HepG2 (cell line): ENCODE measurements around the gene SOWAHA. TPM values are rescaled to one million over a fixed set of nuclear protein-coding genes. Genes with fewer than 3 reads are reported as not detected.

Source experiments
- ATAC-seq: fragments of 200-7000 bp; cut with Tn5 transposase; 3 replicates; pipeline ENCODE4 v1.9.1; 2020; ENCODE audit warnings: mild to moderate bottlenecking, moderate library complexity
- BruUV-seq: library from RNA; stranded (reverse); fragments of 400-500 nt; replicated peaks from 2 replicates; lab custom pipeline; 2021; lab: Mats Ljungman, UMichigan
- CTCF ChIA-PET: fragments of 300-600 bp; formaldehyde crosslinking; extraction: SDS; loops from one replicate; lab custom pipeline; 2021; ENCODE audit warnings: low total read pairs, inconsistent platforms, low intra/inter-chr PET ratio; lab: Yijun Ruan, JAX
- POLR2A ChIA-PET: fragments of 350-600 bp; sonication (Branson Sonifier 250); formaldehyde crosslinking; loops from one replicate; lab custom pipeline; 2020; ENCODE audit warnings: antibody characterized with exemption, inconsistent platforms; lab: Yijun Ruan, JAX
- DNase-seq: peaks from one replicate; pipeline ENCODE4 v3.0.0-alpha.2; 2015; ENCODE audit warnings: low spot score
- FAIRE-seq: peaks from 3 replicates; lab custom pipeline; 2011; peaks lifted over from hg19 to GRCh38; lab: Jason Lieb, UNC
- H2AFZ ChIP-seq: one replicate; pipeline ENCODE4 v1.6.1; 2011; ENCODE audit warnings: low read length, inconsistent platforms
- H3K27ac ChIP-seq: fragments of 300-600 bp; 3 replicates; pipeline ENCODE4 v1.8.0; 2011; ENCODE audit warnings: mixed run types, mild to moderate bottlenecking, mixed read lengths, low read length, inconsistent platforms; ENCODE audit not compliant: insufficient read depth; ENCODE audit errors: extremely low read length
- H3K27me3 ChIP-seq, 2 experiments: fragments of 200-600 bp in 1 of 2; 2 replicates in 1 of 2; 3 replicates in 1 of 2; pipeline versions ENCODE4 v1.6.0 to v1.8.0; 2011; ENCODE audit warnings: low read length in 2 of 2, mild to moderate bottlenecking in 2 of 2, moderate library complexity in 2 of 2, inconsistent platforms in 1 of 2; ENCODE audit not compliant: insufficient read depth in 2 of 2, control insufficient read depth in 1 of 2
- H3K36me3 ChIP-seq, 2 experiments: fragments of 200-600 bp in 1 of 2; replicated peaks in 1 of 2; 2 replicates in 1 of 2; 3 replicates in 1 of 2; pipeline versions ENCODE4 v1.5.1 to v1.8.0; 2011; ENCODE audit warnings: low read length in 2 of 2, inconsistent platforms in 1 of 2; ENCODE audit not compliant: insufficient read depth in 2 of 2, control insufficient read depth in 1 of 2
- H3K4me1 ChIP-seq: 2 replicates; pipeline ENCODE4 v1.5.1; 2012; ENCODE audit warnings: low read length, inconsistent platforms; ENCODE audit not compliant: insufficient read depth
- H3K4me2 ChIP-seq: 2 replicates; pipeline ENCODE4 v1.6.0; 2011; ENCODE audit warnings: low read depth, low read length, inconsistent platforms
- H3K4me3 ChIP-seq, 3 experiments: fragments of 200-600 bp in 1 of 3; sonication (generic), shearing (Covaris generic) in 1 of 3; replicated peaks in 1 of 3; 2 replicates each; pipeline ENCODE4 v1.5.1; 2011 to 2016; ENCODE audit warnings: low read length in 3 of 3, inconsistent platforms in 2 of 3, low read depth in 2 of 3, mild to moderate bottlenecking in 2 of 3, control low read depth in 1 of 3, mixed read lengths in 1 of 3; ENCODE audit not compliant: insufficient read depth in 1 of 3
- H3K79me2 ChIP-seq: one replicate; pipeline ENCODE4 v1.6.1; 2011; ENCODE audit warnings: low read length, inconsistent platforms; ENCODE audit not compliant: insufficient read depth
- H3K9ac ChIP-seq: 2 replicates; pipeline ENCODE4 v1.6.0; 2011; ENCODE audit warnings: mild to moderate bottlenecking, low read depth, low read length, inconsistent platforms; ENCODE audit not compliant: insufficient read depth
- H3K9me3 ChIP-seq: 2 replicates; pipeline ENCODE4 v1.5.1; 2012; ENCODE audit warnings: mild to moderate bottlenecking, low read length
- H4K20me1 ChIP-seq: 2 replicates; pipeline ENCODE4 v1.6.0; 2011; ENCODE audit warnings: inconsistent platforms, mild to moderate bottlenecking, low read length, moderate library complexity; ENCODE audit not compliant: insufficient read depth
- FIP1L1 ChIP-seq: fragments of 200-400 bp; formaldehyde crosslinking; IDR thresholded peaks from 2 replicates; pipeline ENCODE4 v1.6.1; 2018; ENCODE audit warnings: low read depth, mild to moderate bottlenecking, low read length, moderate library complexity, borderline replicate concordance; ENCODE audit not compliant: insufficient read depth
- HDAC2 ChIP-seq: sonication (generic); formaldehyde crosslinking; IDR thresholded peaks from 2 replicates; pipeline ENCODE4 v1.4.0; 2020; ENCODE audit warnings: missing genetic modification reagents
- REL ChIP-seq: sonication (generic); formaldehyde crosslinking; conservative IDR thresholded peaks from 2 replicates; pipeline ENCODE4 v1.8.0; 2022; ENCODE audit warnings: mild to moderate bottlenecking, missing genetic modification reagents, moderate library complexity
- SMAD3 ChIP-seq: sonication (generic); formaldehyde crosslinking; IDR thresholded peaks from 2 replicates; pipeline ENCODE4 v1.4.0; 2020; ENCODE audit warnings: missing genetic modification reagents
- THYN1 ChIP-seq: sonication (generic); formaldehyde crosslinking; IDR thresholded peaks from 2 replicates; pipeline ENCODE4 v1.8.1; 2023; ENCODE audit warnings: low read depth, mild to moderate bottlenecking, moderate library complexity, missing genetic modification reagents, borderline replicate concordance
- ZFP41 ChIP-seq: sonication (generic); formaldehyde crosslinking; IDR thresholded peaks from 2 replicates; pipeline ENCODE4 v1.4.0; 2020; ENCODE audit warnings: mild to moderate bottlenecking, missing genetic modification reagents, borderline replicate concordance
- ZFYVE20 ChIP-seq: sonication (generic); formaldehyde crosslinking; IDR thresholded peaks from 2 replicates; pipeline ENCODE4 v1.8.0; 2023; ENCODE audit warnings: low read depth, mild to moderate bottlenecking, moderate library complexity, missing genetic modification reagents, borderline replicate concordance
- ZNF12 ChIP-seq: sonication (generic); formaldehyde crosslinking; IDR thresholded peaks from 2 replicates; pipeline ENCODE4 v1.5.0; 2020; ENCODE audit warnings: missing genetic modification reagents
- ZNF292 ChIP-seq: sonication (generic); formaldehyde crosslinking; IDR thresholded peaks from 2 replicates; pipeline ENCODE4 v1.8.1; 2022; ENCODE audit warnings: mild to moderate bottlenecking, low read depth, missing genetic modification reagents, borderline replicate concordance
- ZNF775 ChIP-seq: sonication (generic); formaldehyde crosslinking; IDR thresholded peaks from 2 replicates; pipeline ENCODE4 v1.4.0; 2020; ENCODE audit warnings: missing genetic modification reagents, mild to moderate bottlenecking, moderate library complexity, borderline replicate concordance
- in situ Hi-C: cut with HindIII; loops from 2 replicates; pipeline ENCODE4 v1.10.0; 2017; ENCODE audit warnings: low pct_unique_long_range_greater_than_20kb; ENCODE audit not compliant: extremely low pct_ligation_motif_present
- intact Hi-C: fragments of 100-400 bp; cut with micrococcal nuclease; formaldehyde crosslinking; loops from one replicate; pipeline ENCODE4 v1.10.0; 2022; ENCODE audit not compliant: unreplicated experiment
- polyA plus RNA-seq, 8 experiments: library from polyadenylated mRNA; depleted of rRNA in 3 of 8; stranded (reverse) in 7 of 8; unstranded in 1 of 8; fragments of >200 nt; fragmentation: Illumina TruSeq in 4 of 8; extraction: Trizol in 4 of 8; gene quantifications; 2 replicates each; pipeline versions ENCODE4 v1.2.1 to v1.2.3, GENCODE V29; 2011 to 2016; ENCODE audit warnings: low read depth in 4 of 8, missing spikeins in 1 of 8, mixed read lengths in 1 of 8; ENCODE audit not compliant: insufficient read depth in 1 of 8
- total RNA-seq, 5 experiments: library from RNA; depleted of rRNA; stranded (reverse); fragments of >200 nt; fragmentation: Illumina TruSeq; extraction: Trizol; gene quantifications; 2 replicates each; pipeline ENCODE4 v1.2.3, GENCODE V29; 2016; ENCODE audit warnings: low read depth in 1 of 5
- TF ChIP-seq, protein P1 (sequence below): IDR thresholded peaks from 2 replicates; pipeline ENCODE4 v1.6.1; 2016; ENCODE audit warnings: missing biosample characterization, missing genetic modification reagents, low read depth
- TF ChIP-seq, protein P2 (sequence below): sonication (generic); formaldehyde crosslinking; conservative IDR thresholded peaks from 2 replicates; pipeline ENCODE4 v1.8.1; 2023; ENCODE audit warnings: missing genetic modification reagents
- TF ChIP-seq, protein P3 (sequence below): sonication (generic); formaldehyde crosslinking; IDR thresholded peaks from 2 replicates; pipeline ENCODE4 v1.8.1; 2023; ENCODE audit warnings: mild to moderate bottlenecking, moderate library complexity, missing genetic modification reagents

The SOWAHA gene
- total and polyA plus RNA-seq, 2 of the 13 experiments (the other 11 are each of a cell fraction or from before 2014, with no cell fraction given), result 0.95 to 1.9 TPM

DNA sequence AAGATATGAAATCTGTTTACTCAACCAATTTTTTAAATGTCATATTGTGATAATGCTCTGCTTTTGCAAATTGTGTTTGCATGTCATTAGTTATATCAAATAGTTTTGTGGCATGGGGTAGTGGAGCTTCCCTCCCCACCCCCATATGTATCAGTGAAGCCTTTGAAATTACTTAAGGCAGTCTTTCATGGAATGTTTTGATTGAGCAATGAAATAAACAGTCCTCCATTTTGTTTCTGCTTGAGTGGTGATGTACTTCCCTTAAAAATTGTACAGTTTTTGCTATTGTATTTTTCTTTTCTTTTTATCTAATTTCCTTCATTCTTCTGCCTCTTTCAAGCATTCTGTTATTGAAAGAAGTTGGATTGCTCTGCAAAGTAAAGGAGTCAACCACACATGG, 3.5 kb downstream of the SOWAHA start:
- no peak overlapping the region for H3K4me3 ChIP-seq
- H3K9me3 ChIP-seq, result no peaks in the 10 kb centered on the region
- no peaks in the 10 kb centered on the region for H3K36me3 ChIP-seq
- H4K20me1 ChIP-seq, result no peaks in the 10 kb centered on the region
- no peak for DNase-seq
- no peak for TF ChIP-seq ZFP41
- no peak for TF ChIP-seq ZNF12 (CRISPR knock-in tag)
- TF ChIP-seq HDAC2 (CRISPR knock-in tag), result no peak
- no peak for TF ChIP-seq ZNF292
- TF ChIP-seq, protein P1, sequence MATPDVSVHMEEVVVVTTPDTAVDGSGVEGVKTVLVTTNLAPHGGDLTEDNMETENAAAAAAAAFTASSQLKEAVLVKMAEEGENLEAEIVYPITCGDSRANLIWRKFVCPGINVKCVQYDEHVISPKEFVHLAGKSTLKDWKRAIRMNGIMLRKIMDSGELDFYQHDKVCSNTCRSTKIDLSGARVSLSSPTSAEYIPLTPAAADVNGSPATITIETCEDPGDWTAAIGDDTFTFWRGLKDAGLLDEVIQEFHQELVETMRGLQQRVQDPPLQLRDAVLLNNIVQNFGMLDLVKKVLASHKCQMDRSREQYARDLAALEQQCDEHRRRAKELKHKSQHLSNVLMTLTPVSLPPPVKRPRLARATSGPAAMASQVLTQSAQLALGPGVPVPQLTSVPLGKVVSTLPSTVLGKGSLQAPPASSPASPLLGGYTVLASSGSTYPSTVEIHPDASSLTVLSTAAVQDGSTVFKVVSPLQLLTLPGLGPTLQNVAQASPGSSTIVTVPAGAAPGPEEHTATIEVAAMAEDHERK (CRISPR knock-in tag), result no peak
- TF ChIP-seq REL (CRISPR knock-in tag), result no peak
- TF ChIP-seq FIP1L1, result no peak
- no peak for TF ChIP-seq ZFYVE20 (CRISPR knock-in tag)
- TF ChIP-seq, protein P2, sequence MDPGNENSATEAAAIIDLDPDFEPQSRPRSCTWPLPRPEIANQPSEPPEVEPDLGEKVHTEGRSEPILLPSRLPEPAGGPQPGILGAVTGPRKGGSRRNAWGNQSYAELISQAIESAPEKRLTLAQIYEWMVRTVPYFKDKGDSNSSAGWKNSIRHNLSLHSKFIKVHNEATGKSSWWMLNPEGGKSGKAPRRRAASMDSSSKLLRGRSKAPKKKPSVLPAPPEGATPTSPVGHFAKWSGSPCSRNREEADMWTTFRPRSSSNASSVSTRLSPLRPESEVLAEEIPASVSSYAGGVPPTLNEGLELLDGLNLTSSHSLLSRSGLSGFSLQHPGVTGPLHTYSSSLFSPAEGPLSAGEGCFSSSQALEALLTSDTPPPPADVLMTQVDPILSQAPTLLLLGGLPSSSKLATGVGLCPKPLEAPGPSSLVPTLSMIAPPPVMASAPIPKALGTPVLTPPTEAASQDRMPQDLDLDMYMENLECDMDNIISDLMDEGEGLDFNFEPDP, result no peak
- TF ChIP-seq, protein P3, sequence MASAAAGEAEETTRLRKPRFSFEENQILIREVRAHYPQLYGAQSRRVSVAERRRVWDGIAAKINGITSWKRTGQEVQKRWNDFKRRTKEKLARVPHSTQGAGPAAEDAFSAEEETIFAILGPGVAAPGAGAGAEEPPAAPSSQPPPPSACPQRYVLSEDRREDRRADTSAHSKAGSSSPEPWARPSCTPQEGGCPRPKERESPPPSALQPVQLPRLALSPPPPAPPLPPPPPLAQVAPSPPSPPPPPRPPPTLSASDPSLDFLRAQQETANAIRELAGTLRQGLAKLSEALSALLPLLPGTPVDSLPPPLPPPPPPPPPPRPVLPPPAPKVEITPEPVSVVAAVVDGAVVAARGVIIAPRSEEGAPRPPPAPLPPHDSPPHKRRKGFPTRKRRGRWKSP, result no peak
- TF ChIP-seq SMAD3, result no peak
- no peak for TF ChIP-seq THYN1
- TF ChIP-seq ZNF775, result no peak
- peaks cover 60% of the 10 kb centered on the region for H3K4me1 ChIP-seq
- ChIA-PET POLR2A (interaction anchor here (6.7 kb wide), 1 partner anchor 8 kb away, joined by 176 read pairs; no protein-coding TSS in a partner anchor), CTCF (no interaction called here)
- H3K27ac ChIP-seq, result no peak overlapping the region
- intact Hi-C loops, result no loop called here
- no peak overlapping the region for H3K4me2 ChIP-seq
- no peak overlapping the region for H2AFZ ChIP-seq
- no peak for ATAC-seq
- FAIRE-seq, result no peak
- in situ Hi-C loops, result loop anchor here (5.0 kb wide), 1 partner anchor 44 kb away; no protein-coding TSS in a partner anchor
- H3K27me3 ChIP-seq, result no peaks in the 10 kb centered on the region
- H3K79me2 ChIP-seq, result no peaks in the 10 kb centered on the region
- BruUV-seq, result no TSS peak
- no peak overlapping the region for H3K9ac ChIP-seq
